GM21390 (cell line): Measurements from ENCODE around the gene FREM1.
"Not testable (repeated sequence)": the region's sequence is repeated elsewhere in the genome, so short reads cannot be mapped to it uniquely, and the experiment has no call there.

Source experiments
- ATAC-seq: cut with Tn5 transposase; IDR thresholded peaks from one replicate; pipeline ENCODE4 v1.9.1; 2021; ENCODE audit not compliant: unreplicated experiment

The FREM1 gene, protein sequence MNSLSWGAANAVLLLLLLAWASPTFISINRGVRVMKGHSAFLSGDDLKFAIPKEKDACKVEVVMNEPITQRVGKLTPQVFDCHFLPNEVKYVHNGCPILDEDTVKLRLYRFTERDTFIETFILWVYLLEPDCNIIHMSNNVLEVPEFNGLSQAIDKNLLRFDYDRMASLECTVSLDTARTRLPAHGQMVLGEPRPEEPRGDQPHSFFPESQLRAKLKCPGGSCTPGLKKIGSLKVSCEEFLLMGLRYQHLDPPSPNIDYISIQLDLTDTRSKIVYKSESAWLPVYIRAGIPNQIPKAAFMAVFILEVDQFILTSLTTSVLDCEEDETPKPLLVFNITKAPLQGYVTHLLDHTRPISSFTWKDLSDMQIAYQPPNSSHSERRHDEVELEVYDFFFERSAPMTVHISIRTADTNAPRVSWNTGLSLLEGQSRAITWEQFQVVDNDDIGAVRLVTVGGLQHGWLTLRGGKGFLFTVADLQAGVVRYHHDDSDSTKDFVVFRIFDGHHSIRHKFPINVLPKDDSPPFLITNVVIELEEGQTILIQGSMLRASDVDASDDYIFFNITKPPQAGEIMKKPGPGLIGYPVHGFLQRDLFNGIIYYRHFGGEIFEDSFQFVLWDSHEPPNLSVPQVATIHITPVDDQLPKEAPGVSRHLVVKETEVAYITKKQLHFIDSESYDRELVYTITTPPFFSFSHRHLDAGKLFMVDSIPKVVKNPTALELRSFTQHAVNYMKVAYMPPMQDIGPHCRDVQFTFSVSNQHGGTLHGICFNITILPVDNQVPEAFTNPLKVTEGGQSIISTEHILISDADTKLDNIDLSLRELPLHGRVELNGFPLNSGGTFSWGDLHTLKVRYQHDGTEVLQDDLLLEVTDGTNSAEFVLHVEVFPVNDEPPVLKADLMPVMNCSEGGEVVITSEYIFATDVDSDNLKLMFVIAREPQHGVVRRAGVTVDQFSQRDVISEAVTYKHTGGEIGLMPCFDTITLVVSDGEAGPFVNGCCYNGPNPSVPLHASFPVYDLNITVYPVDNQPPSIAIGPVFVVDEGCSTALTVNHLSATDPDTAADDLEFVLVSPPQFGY (N-terminal part only)

DNA sequence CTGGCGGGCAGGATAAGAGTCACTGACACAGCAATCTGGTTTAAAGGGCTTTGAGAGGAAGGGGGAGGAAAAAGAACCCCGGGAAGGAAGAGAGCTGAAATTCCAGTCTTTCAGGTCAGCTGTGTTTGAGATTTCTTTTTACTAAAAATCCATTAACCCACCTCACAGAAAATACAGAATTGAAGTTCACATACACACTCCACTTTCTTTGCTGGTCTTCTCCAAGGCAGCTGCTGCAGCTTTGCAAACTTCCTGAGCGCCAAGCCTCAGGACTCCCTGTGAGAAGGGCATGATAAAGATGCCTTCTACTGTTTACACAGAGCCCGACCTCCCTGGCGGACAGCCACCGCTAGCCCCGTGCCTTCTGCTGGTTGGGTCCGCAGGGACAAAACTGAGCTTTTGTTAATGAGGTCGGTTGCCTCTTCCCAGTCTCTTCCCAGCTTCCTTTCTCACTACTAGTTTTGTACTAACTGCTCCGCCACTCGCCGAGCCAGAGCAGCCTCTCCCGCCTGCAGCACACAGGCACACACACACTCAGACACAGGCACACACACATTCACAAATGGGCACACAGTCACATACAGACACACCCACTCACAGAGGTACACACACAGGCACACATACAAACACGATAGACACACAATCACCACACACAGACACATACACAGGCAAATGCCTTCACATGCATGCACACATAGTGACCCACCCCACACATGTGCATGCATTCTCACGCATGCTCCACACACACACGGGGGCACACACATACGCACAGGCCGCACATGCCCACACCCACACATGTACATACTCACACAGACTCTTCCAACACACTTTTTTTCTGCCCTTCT lies at the start of gene FREM1:
Gene FREM1, minus strand, starts transcription at position 468 of the 845 bp plus-strand sequence. CDS start 41,451 bp downstream, outside the sequence.
- ATAC-seq: no peak

DNA sequence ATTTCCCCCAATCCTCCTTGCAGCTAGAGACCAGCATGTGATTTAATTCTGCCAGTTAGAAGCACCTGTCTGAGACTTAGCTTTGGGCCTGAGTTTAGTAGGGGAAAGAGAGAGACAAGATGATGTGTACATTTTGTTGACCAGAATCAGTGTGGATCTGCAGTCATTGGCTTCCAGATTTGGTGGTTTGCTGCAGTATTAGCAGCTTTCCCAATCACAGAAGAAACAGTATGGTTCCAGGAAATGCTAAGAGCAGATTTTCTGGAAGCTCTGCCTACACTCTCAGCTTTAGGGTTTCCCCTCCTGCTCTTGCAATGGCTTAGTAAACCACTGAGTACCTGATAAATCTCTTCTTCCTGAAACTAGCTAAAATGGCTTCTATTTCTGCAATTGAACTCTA lies 48.8 kb upstream of the FREM1 start:
- ATAC-seq: no peak

DNA sequence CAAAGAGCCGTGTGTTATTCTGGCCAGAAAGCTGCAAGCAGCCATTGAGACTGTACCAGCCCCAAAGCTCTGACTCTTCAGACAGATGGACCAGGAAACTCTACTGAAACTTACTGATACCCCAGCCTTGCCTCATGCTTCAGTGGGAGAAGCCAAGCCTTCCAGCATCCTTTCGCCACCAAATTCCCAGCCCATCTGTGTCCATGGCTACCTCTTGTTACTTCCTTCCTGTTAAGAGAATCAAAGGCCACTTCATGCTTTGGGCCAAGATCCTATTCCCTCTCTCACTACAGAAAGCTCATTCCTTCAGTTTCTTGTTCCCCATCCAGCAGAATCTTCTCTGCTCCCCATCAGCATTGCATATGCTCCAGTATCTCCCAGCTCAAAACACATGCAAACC lies 46.9 kb upstream of the FREM1 start:
- ATAC-seq: no peak

DNA sequence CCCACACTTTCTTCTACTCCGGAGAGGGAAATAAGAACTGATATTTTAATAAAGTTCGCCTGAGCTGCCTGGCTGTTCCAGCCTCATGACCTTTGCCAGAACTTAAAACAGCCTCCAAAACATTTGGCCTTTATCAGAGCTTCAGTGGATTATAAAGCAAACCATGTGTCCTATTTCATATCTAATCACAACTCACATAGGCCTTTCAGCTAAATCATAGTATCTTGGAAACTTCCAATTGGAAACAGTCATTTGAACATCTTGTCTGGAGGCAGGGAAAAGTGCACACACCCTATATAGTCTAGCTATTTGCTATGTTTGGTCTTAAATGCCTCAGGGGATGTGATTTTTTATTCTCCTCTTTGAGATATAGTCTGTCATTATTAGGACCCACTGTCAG lies 46.0 kb upstream of the FREM1 start:
- ATAC-seq: no peak

DNA sequence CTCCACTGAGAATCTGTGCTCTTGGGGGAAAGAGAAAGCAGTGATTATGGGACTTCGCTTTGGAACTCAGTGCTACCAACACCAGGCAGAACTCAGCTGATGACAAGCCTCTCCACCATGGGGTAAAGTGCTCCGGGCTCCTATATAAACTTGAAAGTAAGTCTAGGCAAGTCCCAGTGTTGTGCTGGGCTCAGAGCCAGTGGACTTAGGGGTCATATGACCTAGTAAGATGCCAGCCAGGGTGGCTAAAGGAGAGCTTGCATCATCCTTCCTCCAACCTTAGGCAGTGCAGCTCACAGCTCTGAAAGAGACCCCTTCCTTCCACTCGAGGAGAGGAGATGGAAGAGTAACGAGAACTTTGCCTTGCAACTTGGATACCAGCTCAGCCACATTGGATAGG lies 35.1 kb upstream of the FREM1 start:
- ATAC-seq: no peak

DNA sequence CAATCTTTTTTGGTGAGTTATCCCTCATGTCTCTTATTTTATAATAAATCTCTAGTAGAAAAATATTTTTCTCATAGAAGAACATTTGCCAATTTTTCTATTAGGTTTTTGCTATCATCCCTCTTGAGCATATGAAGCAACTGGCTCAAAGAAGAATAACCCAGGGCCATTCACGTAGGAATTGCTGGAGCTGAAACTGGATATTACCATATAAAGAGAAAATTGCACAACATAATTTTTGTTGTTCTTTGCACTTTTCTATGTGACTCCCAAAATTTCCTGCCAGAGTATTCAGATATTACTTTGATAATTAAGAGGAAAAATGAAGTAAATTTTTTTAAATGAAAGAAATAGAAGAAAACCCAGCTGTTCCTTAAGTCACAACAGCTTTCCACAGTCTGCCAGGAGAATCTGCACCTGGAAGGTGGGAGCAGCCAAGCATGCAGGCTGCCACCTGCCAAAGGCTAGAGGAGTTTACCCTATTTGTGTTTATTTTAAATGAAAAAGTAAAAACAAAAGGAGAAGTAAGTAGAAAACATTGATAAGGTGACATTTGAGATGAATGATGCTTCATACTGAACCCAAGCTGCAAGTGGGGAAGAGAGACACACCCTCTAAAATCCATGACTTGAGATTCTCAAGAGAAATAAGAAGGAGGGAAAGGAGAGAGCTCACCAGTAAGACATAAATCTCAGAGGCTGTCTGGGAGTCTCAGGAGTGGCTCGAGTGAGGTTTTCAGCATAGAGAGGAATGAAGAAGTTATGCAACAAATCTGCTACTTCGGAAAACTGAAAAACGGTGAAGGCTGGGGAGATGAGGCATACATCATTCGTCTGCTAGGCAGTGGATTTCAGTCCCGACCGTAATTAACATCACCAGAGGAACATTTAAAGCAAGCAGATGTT lies 31.5 kb upstream of the FREM1 start:
- no peak for ATAC-seq

DNA sequence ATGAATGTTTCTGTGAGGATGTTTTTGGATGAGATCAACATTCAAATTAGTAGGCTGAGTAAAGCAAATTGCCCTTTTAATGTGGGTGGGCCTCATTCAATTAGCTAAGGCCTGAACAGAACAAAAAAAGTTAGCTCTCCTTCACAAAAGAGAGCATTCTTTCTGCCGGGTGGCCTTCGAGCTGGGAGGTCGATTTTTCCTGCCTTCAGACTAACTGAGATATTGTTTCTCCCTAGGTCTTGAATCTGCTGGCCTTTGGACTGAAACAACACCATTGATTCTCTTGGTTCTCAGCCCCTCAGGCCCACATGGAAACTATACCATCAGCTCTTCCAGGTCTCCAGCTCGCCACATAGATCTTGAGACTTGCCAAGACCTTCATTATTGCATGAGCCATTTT lies 29.1 kb upstream of the FREM1 start:
- ATAC-seq: no peak

DNA sequence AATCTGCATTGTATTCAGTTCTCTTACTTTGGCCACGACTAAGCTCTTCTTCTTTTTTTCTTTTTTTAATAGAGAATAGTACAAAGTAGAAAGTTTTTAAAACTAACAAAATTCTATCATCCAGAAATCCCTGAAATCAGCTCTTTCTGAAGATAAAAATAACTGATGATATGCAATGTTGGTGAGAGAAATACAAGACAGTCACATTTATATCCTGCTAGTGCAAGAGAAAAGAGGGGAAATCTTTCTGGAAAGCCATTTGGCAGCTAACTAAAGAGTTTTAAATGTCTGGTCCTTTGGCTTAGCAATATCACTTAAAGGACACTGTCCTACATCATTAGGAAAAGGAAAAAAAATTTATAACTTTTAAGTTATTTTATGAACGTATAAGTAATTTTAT lies 27.0 kb upstream of the FREM1 start:
- ATAC-seq: no peak

DNA sequence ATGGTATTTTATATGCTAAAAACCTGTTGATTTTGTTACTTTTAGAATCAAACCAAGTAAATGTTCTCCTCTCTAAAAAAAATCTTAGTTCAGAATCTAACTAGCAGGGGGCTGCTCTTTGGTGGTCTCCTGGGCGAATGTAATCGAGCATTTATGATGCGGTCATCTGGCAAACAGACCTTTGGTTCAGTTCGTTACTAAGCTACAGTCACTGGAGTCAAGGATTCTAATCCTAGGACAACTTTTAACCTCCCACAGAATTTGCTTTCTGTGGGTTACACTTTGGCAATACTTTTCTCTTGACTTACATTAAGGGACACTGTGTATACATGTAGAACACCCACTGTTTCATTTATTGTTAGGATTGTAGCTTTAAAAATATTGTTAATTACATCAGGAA lies 26.3 kb upstream of the FREM1 start:
- ATAC-seq: no peak

DNA sequence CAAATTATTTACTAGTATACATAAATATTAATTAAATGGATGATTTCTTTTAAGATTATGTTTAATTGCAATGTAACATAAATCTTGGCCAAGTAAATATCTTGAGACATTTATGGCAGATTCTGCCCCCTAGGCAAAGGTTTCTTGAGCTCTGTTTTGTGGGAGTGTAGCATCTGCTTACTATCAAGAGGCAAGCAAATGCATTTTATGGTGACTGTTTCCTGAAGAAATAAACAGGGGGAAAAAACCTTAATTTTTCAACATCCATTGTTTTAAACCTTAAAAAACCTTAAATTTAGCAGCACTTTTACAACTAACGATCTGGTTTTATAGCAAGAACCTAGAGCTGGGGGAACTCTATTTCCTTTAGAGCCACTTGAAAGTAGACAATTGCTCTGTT lies 25.7 kb upstream of the FREM1 start:
- ATAC-seq: no peak

DNA sequence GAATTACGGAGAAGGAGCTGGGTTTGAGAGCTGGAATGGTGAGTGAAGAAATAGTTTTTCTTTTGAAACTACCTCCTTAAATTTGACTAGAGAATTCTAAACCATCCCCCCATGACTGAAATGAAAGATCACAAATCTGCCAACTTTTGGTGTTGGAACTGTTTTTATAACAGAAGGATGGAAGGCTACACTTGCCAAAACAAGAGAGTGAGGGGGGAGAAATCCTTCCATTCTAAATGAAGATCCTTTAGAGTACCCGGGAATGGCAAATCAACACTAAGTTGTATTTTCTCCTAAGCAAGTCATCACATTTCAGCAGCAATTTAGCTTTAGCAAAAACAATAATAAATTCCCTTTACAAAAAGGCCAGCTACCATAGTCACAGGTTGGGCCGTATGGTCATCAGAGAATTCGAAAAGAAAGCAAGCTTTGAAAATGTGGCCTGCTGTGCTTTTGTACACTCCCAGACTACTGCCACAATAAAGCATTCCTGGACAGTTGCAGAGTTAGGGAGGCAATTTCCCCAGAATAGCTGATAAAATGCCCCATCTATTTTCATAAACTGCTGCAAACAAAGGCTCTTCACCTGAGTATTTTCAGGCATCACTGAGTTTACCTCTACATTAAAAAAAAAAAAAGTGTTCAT lies 25.0 kb upstream of the FREM1 start:
- no peak for ATAC-seq

DNA sequence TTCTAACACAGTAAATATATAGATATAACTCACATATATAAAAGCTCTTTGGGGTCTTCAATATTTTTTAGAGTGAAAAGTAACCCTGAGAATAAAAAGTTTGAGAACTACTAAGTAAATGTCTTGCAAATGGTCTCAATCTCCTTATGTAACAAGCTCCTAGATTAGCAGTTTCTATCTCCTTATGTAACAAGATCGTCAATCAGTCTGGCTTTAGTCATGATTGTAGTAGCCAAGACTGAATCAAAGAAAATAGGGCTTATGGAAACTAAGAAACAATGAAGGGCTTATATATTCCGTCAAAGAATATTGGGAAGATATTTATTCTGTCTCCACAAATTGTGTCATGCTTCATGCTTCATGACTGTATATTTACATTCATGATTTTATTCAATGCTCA lies 22.4 kb upstream of the FREM1 start:
- no peak for ATAC-seq

DNA sequence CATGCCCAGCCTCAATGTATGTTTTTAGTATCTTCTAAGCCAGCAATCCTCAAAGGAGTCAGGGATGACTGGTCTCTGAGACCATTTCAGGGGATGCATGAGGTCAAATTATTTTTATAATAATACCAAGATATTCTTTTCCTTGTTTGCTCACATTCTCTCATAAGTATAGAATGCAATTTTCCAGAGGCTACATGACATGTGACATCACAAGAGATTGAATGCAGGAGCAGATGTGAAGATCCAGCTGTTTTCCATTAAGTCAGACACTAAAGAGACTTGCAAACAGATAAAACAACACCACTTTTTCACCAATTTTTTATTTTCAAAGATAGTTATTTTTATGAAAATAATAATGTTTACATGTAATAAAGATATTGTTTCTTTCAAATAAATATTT lies 22.0 kb upstream of the FREM1 start:
- no peak for ATAC-seq

DNA sequence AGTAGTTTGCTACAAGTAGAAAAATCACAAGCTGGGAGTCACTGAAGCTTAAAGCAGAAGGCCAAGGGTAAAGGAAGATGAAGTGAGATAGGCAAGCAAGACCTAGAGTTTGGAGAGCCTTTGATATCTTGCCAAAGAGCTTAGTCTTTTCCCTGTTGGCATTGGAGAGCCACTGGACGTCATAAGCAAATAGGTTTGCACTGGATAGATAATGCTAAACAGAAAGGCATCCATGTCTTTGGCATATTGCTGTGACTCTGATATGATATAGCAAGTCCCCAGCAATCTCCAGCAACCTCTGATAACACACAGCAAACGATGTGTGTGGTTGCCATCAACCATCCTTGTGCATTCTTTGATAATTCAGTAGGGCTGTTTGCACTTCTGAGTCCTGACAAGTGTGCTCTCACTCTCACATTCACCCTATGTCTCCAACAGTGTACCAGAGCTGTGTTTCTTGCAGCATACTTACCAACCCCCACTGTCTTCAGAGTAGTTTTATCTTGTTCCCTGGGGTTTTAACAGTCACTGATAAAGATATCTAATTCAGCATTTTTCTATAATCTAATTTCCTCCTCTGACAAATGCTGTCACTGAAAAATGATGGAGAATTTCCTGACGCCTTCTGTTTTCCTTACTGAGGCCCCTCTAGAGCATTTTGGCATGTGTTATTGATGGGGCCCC lies 16.9 kb upstream of the FREM1 start:
- no peak for ATAC-seq

DNA sequence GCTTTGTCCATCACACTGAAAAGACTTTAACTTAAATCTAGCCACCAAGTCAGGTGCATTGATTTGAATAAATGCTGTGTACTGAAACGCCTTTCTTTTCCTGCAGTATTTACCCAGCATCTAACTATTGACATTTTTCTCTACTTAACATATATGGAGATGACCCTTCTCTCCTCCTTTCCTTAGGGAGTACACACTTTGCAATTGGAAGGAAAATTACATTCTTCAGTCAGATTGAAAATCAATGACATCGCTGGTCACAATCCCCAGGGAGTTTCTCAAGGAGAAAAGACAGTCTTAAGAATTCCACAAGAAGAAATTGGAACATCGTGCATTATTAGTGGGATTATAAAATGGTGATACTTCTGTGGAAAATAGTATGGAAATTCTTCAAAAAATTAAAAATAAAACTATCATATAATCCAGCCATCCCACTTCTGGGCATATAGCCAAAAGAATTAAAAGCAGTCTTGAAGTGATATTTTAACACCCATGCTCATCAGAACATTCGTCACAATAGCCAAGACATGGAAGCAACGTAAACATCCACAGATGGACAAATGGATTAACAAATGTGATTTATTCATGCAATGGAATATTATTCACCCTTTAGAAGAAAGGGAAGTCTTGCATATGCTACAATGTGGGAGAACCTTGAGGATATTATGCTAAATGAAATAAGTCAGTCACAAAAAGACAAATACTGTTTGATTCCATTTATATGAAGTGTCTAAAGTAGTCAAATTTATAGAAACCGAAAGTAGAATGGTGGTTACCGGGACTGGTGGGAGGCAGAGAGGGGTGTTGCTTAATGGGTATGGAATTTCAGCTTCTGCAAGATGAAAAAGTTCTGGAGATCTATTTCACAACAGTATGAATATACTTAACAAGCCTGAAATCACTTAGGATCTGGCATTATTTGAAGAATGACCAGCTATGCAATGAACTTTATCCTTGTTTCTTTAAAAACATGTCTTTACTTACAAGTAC lies 14.3 kb upstream of the FREM1 start:
- ATAC-seq: no peak

DNA sequence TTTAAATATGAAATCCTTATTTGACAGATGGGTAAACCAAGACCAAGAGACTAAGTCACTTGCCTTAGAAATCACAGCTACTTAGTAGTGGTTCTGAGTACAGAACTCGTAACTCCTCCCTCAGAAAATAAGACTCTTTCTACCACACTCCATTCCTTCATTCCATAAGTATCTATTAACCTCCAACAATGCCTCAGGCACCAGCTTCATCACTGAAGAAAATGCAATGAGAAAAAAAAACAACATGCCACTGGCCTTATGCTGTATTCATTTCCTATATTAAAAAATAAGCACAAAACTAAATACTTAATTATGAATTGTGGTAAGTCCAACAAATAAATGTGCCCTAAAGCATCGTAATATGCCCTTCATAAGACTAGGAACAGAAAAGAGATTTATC lies 13.5 kb upstream of the FREM1 start:
- no peak for ATAC-seq

DNA sequence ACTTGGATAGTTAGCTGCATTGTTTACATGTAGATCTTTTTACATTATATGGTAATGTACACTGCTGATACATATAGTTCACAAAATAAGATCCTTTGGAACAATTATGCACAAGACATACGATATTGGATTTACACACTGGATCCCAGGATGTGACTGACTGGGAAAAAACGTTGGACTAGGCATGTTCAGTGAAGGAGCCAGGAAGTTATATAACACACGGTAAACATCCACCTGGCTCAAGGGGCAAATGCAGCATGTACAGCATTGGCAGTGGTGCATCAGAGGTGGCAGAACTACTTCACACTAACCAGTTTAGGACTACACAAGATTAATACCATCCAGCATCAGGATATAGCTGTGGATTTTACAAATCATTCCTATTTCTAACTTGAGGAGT lies 10.6 kb upstream of the FREM1 start:
- not testable (repeated sequence) for ATAC-seq

DNA sequence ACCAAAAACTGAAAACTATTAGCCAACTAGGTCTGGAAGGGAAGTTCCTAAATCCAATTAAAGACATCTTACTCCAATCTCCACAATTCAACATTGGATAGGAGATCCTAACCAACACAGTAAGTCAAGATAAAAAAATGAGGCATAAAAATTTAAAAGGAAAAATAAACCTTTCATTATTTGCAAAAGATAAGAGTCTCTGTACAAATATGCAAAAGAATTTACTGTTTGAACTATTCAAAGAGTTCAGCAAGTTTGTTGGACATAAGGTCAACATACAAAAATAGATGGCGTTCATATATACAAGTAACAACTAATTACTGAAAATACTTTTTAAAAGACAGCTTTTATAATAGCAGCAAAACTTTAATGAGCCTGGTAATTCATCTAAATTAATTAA lies 3.1 kb upstream of the FREM1 start:
- ATAC-seq: no peak
